NCI-H748 (cell line): ENCODE data around the gene DNTT.

Experiments
- DNase-seq: peaks from one replicate; lab custom pipeline; 2025; ENCODE audit not compliant: unreplicated experiment; lab: John Stamatoyannopoulos, UW

Gene DNTT

DNA sequence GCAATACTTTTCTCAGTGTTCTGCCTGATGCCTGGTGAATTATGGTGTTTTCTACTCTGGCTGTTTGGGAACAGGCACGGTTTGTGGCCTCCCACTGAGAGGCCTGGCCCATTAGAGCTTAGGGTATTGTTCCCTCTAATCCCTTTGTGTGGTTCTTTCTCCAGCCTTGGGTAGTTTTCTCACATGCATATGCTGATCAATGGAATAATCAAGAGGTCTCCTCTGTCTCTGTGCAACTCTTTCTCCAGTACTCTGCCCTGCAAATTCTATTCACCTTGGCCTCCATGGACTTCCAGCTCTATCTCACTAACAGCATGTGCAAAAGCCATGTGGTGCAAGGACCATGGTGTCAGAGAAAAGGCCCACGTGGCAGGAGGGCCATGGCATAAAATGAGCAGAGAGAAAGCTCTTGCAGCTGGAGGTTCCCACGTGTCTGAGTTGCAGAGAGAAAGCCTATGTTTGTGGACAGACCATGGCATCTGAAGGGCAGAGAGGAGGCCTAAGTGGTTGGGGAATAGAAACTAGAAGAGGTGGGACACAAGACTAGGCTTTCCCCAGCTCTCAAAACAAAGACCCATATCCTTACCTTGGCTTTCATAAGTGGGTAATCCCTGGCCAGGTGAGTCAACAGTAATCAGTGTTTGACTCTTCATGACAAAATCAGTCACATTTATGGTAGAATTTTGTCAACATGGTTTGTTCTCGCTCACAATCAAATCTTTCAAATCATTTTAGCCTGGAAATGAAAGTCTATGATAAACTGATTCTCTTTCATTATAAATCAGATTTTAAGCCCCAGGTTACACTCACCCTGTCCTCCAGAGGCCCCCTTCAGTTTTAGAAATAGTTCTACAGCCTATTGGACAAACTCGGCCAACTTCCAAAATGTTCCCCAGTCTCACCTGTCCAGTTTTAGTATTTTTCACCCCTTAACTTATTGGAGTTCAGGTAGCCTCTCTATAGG is 37.3 kb downstream of the DNTT start:
- no peak for DNase-seq

DNA sequence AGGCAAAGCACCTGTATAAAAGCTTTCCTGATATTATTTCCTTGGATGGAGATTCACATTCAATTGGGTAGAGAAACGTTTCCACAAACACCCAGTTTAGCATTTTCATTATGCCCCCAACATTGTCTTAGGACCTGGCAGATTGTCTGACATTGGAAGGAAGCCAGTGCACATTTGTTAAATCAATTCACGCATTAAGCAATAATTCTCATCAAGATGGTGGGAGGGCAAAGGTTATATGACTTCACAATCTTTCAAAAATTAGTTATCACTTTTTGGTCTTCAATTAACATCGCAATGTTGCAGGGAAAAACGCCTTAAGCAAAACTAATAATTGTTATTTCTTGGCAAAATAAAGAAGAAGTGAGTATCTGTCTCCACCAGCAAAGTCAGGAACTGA is 38.2 kb downstream of the DNTT start:
- DNase-seq, result no peak

GRCh38 chr10:96344178-96344577 is 39.9 kb downstream of the DNTT start:
- DNase-seq, result no peak

DNA sequence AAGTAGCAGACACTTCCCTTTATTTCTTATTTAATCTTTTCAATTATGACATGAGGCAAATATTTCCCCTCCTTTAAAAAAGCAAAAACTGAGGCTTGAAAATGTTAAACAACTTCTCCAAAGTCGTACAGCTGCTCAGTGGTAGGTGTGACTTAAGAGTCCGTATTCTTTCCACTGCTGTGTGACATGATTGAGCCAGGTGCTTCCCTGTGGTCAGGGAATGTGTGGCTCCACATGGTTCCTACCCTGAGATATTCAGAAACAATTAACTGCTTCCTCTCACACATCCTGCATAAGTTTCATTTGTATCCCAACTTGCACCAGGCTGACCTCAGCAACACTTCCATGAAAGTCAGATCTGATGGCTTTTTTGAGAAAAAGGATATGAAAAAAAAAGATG is 41.0 kb downstream of the DNTT start:
- no peak for DNase-seq

DNA sequence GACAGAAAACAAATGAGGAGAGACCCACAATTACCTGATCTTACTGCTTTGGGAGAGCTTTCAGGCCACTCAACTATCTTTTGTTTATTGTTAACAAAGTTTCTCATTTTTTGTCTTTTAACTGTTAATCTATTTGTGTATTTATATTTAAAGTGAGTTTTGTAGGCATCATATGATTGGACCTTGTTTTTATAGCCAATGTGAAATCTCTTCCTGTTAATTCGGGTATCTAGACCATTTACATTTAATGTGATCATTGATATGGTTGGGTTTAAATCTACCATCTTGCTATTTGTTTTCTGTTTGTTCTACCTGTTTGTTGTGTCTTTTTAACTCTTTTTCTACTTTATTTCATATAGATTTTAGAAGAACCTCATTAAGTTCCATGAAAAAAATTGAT is 42.1 kb downstream of the DNTT start:
- DNase-seq, result no peak

GRCh38 chr10:96352027-96352426 is 47.8 kb downstream of the DNTT start:
- DNase-seq, result no peak

GRCh38 chr10:96352582-96352981 is 48.3 kb downstream of the DNTT start:
- DNase-seq, result no peak

GRCh38 chr10:96357038-96357620 is 52.9 kb downstream of the DNTT start:
- DNase-seq, result no peak

- no peak for DNase-seq
Observed at GRCh38 chr10:96358851-96359540, 54.8 kb downstream of the DNTT start, which contains the start of gene OPALIN. Gene OPALIN (minus strand): TSS chr10:96359002. CDS start chr10:96358896, 106 bp downstream.

- no peak for DNase-seq
Observed at GRCh38 chr10:96359616-96360015, 55.4 kb downstream of the DNTT start.

- no peak for DNase-seq
Observed at GRCh38 chr10:96360331-96360730, 56.1 kb downstream of the DNTT start.

DNA sequence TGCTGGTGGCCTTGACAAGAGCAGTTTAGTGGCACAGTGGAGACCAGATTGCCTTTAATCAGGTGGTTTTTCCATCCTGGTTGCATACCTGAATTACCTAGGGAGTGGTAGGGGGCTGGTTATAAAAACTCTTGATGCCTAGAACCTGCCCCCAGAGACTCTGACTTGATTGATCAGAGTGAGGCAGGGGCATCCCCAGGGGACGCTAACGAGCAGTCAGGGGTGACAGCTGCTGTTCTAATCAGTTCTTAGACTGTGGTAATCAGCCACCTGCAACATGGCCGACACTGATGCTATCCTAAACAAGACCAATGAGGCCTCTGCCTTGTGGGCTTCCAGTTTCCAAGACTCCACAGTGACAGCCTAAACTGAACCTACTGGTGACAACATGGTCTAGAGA is 56.5 kb downstream of the DNTT start:
- DNase-seq, result no peak

DNA sequence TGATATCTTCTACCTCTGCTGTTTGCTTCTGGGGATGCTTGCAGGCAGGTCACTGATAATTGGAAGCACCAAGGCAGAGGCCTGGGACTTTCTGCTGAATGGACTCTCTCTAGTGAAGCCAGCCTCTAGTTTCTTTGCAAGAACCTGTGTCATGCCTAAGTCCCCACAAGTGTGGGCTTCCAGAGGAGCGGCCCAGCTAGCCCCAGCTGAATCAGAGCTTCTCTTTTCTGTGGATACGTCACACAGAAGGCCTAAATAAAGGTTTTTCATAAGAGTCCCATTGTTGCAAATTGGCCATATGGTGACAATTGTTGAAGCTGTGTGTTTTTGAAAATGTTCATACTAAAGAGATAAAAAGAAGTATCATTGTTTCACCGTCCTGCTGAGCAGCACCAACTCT is 61.3 kb downstream of the DNTT start:
- DNase-seq, result no peak

GRCh38 chr10:96366508-96366907 is 62.3 kb downstream of the DNTT start:
- no peak for DNase-seq

GRCh38 chr10:96367470-96367869 is 63.2 kb downstream of the DNTT start:
- no peak for DNase-seq

DNA sequence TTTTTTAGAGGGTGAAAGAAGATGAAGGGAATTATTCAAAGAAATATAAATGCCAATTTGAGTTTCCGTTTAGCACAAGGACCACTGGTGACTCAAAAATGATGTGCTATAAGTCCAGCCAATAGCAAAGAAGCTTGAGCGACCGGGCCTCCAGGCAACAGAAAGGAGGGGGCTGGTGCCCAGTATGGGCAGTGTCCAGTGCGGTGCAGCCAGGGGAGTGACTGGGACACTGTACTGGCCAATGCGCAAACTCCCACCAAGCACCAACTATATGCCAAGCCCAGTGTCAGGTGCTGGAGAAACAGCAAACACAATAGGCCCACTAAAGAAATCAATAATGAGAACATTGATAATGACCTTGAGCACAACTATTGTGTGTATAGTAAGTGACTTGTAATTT is 64.7 kb downstream of the DNTT start:
- no peak for DNase-seq

- peak; percentile 42 for DNase-seq
Observed at GRCh38 chr10:96369890-96370583, 65.8 kb downstream of the DNTT start.

DNA sequence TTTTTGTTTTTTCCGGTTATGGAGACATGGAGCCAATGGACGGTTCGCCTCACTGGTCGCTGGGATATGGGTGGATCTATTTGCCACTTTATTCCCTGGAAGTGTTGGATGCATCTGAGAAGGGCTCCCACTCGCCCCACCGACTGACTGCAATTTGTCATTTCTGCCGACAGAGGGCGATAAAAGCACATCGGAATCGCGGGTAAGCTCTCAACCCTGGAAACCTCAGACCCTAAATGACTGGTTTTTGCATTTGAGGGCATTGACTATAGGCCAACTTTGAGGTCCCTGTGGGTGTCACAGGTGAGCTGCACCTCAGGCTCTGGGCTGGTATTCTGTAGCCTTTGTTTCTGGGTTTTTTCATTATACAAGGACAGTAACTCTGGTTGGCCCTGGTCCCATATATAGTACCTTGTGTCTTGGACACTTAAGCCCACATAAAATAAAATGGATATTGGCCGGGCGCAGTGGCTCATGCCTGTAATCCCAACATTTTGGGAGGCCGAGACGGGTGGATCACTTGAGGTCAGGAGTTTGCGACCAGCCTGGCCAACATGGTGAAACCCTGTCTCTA is 66.4 kb downstream of the DNTT start:
- DNase-seq, result peak; percentile 57

- DNase-seq, result no peak
Observed at GRCh38 chr10:96371356-96371755, 67.1 kb downstream of the DNTT start.

- DNase-seq, result no peak
Observed at GRCh38 chr10:96374004-96374403, 69.8 kb downstream of the DNTT start.

GRCh38 chr10:96374639-96374984 is 70.4 kb downstream of the DNTT start:
- no peak for DNase-seq
